Endodermal cell (in vitro differentiated cells): ENCODE data around the gene FETUB. TPM values are rescaled to one million over a fixed set of nuclear protein-coding genes. Genes with fewer than 3 reads are reported as not detected.

Experiments
- DNase-seq: peaks from one replicate; pipeline ENCODE4 v3.0.0-alpha.2; 2017
- H3K27ac ChIP-seq: 2 replicates; pipeline ENCODE4 v1.5.1; 2013; ENCODE audit warnings: mild to moderate bottlenecking, low read depth, low read length, moderate library complexity
- H3K27me3 ChIP-seq: 2 replicates; pipeline ENCODE4 v1.6.1; 2013; ENCODE audit warnings: mild to moderate bottlenecking, low read length, moderate library complexity; ENCODE audit not compliant: insufficient read depth, control insufficient read depth, poor library complexity, severe bottlenecking
- H3K36me3 ChIP-seq: 2 replicates; pipeline ENCODE4 v1.7.0; 2013; ENCODE audit warnings: mild to moderate bottlenecking, low read length, moderate library complexity; ENCODE audit not compliant: control insufficient read depth, insufficient read depth
- H3K4me1 ChIP-seq: one replicate; pipeline ENCODE4 v1.7.0; 2013; ENCODE audit warnings: low read length; ENCODE audit not compliant: control insufficient read depth, insufficient read depth
- H3K4me3 ChIP-seq: 2 replicates; pipeline ENCODE4 v1.5.1; 2013; ENCODE audit warnings: mild to moderate bottlenecking, low read length, moderate library complexity
- H3K9ac ChIP-seq: 2 replicates; pipeline ENCODE4 v1.6.1; 2013; ENCODE audit warnings: mild to moderate bottlenecking, low read length, moderate library complexity; ENCODE audit not compliant: poor library complexity, severe bottlenecking; ENCODE audit errors: extremely low read depth
- H3K9me3 ChIP-seq: 2 replicates; pipeline ENCODE4 v1.6.1; 2013; ENCODE audit warnings: mild to moderate bottlenecking, low read length, moderate library complexity; ENCODE audit not compliant: control insufficient read depth
- H3K27ac Mint-ChIP-seq: 2 replicates; pipeline ENCODE4 v1.8.0; 2020; ENCODE audit warnings: mixed read lengths
- H3K27me3 Mint-ChIP-seq: 2 replicates; pipeline ENCODE4 v1.8.0; 2021; ENCODE audit warnings: mild to moderate bottlenecking, mixed read lengths; ENCODE audit not compliant: insufficient read depth
- H3K36me3 Mint-ChIP-seq: 2 replicates; pipeline ENCODE4 v1.8.0; 2020; ENCODE audit warnings: low read depth, mixed read lengths
- H3K4me1 Mint-ChIP-seq: 2 replicates; pipeline ENCODE4 v1.8.0; 2020; ENCODE audit warnings: mixed read lengths
- H3K4me3 Mint-ChIP-seq: 2 replicates; pipeline ENCODE4 v1.8.0; 2020; ENCODE audit warnings: mild to moderate bottlenecking, moderate library complexity, mixed read lengths
- H3K9me3 Mint-ChIP-seq: 2 replicates; pipeline ENCODE4 v1.8.0; 2020; ENCODE audit warnings: mild to moderate bottlenecking, mixed read lengths
- WGBS, 2 experiments: methylation state at CpG; one replicate each; pipeline versions ENCODE4 v1.1.5 to v1.1.7; 2013; ENCODE audit warnings: missing lambda C conversion rate in 2 of 2, mixed read lengths in 1 of 2; ENCODE audit not compliant: insufficient coverage in 1 of 2, insufficient read length in 1 of 2; 5-methylcytosine and 5-hydroxymethylcytosine counted together
- total RNA-seq, 2 donors: library from RNA; stranded (reverse); fragmentation: NEBNext Ultra II Directional in 1 of 2; extraction: Animal tissue kit (Norgen Biotek cat#: 25700) in 1 of 2; gene quantifications; 2 replicates in 1 of 2; 3 replicates in 1 of 2; pipeline ENCODE4 v1.2.1, GENCODE V29; 2021
- TF ChIP-seq, protein P1 (sequence below): fragments of 200-600 bp; sonication (generic); conservative IDR thresholded peaks from 2 replicates; pipeline ENCODE4 v1.5.0; 2021; ENCODE audit warnings: antibody characterized with exemption, mild to moderate bottlenecking

The FETUB gene
- total RNA-seq, 2 donors from 2014 or later: not detected

DNA sequence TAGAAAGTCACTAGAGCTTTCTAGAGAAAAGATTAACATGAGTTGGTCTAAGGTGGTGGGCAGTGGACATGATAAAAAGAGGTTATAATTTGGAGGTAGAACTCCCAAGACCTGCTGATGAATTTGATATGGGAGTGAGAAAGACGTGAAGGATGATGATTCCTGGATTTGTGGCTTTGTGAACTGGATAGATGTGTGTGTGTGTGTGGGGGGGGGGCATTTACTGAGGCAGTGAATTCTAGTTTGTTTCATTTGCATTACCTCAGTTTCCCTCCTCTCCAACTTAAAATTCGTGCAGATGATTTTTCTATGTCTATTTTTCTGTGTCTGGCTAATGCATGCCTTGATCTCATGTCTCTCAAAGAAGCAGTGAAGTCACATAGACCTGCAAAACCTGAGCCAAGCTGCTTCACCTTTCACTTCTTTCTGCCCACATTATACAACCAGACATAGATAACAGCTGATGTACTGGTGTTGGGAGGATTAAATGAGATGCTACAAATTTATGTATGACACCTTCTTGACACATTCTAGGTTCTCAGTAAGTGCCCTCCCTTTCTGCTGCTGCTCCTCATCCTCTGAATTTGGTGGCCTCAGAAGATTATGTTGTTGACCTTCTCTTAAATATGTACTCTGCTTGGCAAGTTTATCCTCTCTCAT, 17.4 kb upstream of the FETUB start:
- no peaks in the 10 kb centered on the region for H3K9me3 Mint-ChIP-seq
- peaks cover 20% of the 10 kb centered on the region for H3K27me3 Mint-ChIP-seq
- Histone ChIP-seq H3K4me3 (no peak overlapping the region), H3K9me3 (no peaks in the 10 kb centered on the region), H3K27ac (no peak overlapping the region), H3K9ac (no peak overlapping the region), H3K4me1 (no peaks in the 10 kb centered on the region), H3K36me3 (no peaks in the 10 kb centered on the region), H3K27me3 (peaks cover 10% of the 10 kb centered on the region)
- H3K4me3 Mint-ChIP-seq: no peak overlapping the region
- TF ChIP-seq, protein P1, sequence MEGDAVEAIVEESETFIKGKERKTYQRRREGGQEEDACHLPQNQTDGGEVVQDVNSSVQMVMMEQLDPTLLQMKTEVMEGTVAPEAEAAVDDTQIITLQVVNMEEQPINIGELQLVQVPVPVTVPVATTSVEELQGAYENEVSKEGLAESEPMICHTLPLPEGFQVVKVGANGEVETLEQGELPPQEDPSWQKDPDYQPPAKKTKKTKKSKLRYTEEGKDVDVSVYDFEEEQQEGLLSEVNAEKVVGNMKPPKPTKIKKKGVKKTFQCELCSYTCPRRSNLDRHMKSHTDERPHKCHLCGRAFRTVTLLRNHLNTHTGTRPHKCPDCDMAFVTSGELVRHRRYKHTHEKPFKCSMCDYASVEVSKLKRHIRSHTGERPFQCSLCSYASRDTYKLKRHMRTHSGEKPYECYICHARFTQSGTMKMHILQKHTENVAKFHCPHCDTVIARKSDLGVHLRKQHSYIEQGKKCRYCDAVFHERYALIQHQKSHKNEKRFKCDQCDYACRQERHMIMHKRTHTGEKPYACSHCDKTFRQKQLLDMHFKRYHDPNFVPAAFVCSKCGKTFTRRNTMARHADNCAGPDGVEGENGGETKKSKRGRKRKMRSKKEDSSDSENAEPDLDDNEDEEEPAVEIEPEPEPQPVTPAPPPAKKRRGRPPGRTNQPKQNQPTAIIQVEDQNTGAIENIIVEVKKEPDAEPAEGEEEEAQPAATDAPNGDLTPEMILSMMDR: no peak
- H3K27ac Mint-ChIP-seq: no peak overlapping the region
- H3K4me1 Mint-ChIP-seq: no peaks in the 10 kb centered on the region
- H3K36me3 Mint-ChIP-seq: no peaks in the 10 kb centered on the region
- DNase-seq: no peak
- 62 to 71% methylated on average over 1 to 2 of the region's 2 CpGs for WGBS, 2 experiments

DNA sequence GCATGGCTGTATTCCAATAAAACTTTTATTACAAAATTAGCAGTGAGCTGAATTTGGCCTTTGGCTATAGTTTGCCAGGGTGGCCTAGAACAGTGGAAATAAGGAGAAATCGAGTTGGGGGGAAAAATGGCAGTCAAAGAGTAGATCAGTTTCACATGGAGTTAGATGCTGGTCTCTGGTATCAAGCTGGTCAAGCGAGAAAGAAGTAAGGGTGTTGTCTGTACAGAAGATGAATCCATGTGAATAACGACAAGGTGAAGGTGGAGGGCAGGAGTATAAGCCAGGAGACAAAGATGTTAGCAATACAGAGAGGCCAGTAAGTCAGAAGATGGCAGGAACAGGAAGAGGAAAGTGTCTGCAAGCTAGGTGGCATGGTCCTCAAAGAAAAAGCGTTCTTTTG, 15.6 kb upstream of the FETUB start:
- 91 to 97% methylated on average over 2 to 4 of the region's 4 CpGs for WGBS, 2 experiments
- no peak for DNase-seq

DNA sequence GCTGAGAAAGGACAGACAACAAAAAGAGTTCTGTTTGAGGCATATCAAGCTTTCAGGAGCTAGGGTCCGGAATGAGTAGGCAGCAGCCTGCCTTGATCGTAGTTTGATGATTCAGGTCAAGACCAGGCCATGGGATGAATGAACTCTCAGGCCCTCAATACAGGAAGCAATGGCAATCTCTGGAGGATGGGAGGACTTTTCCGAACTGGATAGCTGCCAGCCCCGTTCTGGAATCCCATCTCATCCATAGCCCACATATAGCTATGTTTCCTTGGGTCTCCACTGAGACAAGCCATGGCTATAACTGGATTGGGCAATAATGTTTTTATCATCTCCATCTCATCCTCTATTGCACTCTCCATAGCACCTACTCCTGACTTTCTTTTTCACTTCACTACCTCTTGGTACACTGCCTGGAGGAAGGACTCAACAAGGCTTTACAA, 14.6 kb upstream of the FETUB start:
- Mint-ChIP-seq H3K4me3 (no peak overlapping the region), H3K4me1 (no peaks in the 10 kb centered on the region), H3K36me3 (no peaks in the 10 kb centered on the region), H3K9me3 (no peaks in the 10 kb centered on the region), H3K27ac (no peak overlapping the region), H3K27me3 (peaks cover 11% of the 10 kb centered on the region)
- WGBS, 2 experiments: 91 to 100% methylated on average over 1 to 4 of the region's 4 CpGs
- no peak overlapping the region for H3K4me3 ChIP-seq
- H3K36me3 ChIP-seq: no peaks in the 10 kb centered on the region
- H3K9ac ChIP-seq: no peak overlapping the region
- TF ChIP-seq, protein P1: no peak
- H3K27me3 ChIP-seq: no peaks in the 10 kb centered on the region
- no peak overlapping the region for H3K27ac ChIP-seq
- DNase-seq: no peak
- H3K4me1 ChIP-seq: no peaks in the 10 kb centered on the region
- no peaks in the 10 kb centered on the region for H3K9me3 ChIP-seq

More for the DNA sequence above, 15.6 kb upstream of the FETUB start:
- no peak overlapping the region for H3K27ac ChIP-seq
- H3K9me3 ChIP-seq: no peaks in the 10 kb centered on the region
- Mint-ChIP-seq H3K27ac (no peak overlapping the region), H3K27me3 (peaks cover 13% of the 10 kb centered on the region), H3K4me3 (no peak overlapping the region), H3K9me3 (no peaks in the 10 kb centered on the region), H3K4me1 (no peaks in the 10 kb centered on the region), H3K36me3 (no peaks in the 10 kb centered on the region)
- TF ChIP-seq, protein P1: no peak
- no peak overlapping the region for H3K9ac ChIP-seq
- no peaks in the 10 kb centered on the region for H3K4me1 ChIP-seq
- no peak overlapping the region for H3K4me3 ChIP-seq
- no peaks in the 10 kb centered on the region for H3K27me3 ChIP-seq
- H3K36me3 ChIP-seq: no peaks in the 10 kb centered on the region
